Activated CD4-positive, alpha-beta memory T cell treated with anti-CD3 and anti-CD28 coated beads, Interleukin-2, amount 10 ng/mL, durations not matched to agents 7 days and 5 days (primary cell): ENCODE measurements around the gene USH2A. TPM values are rescaled to one million over a fixed set of nuclear protein-coding genes. Genes with fewer than 3 reads are reported as not detected.

Experiments
- CTCF ChIA-PET: fragments of 350-600 bp; sonication (Branson Sonifier 250); formaldehyde crosslinking; loops from one replicate; lab custom pipeline; 2021; ENCODE audit warnings: antibody characterized with exemption, inconsistent platforms; lab: Charles Lee
- POLR2A ChIA-PET: fragments of 350-600 bp; sonication (Branson Sonifier 250); formaldehyde crosslinking; loops from one replicate; lab custom pipeline; 2021; ENCODE audit warnings: antibody characterized with exemption; lab: Charles Lee
- DNase-seq: peaks from one replicate; pipeline ENCODE4 v3.0.0-alpha.2; 2020
- H3K27ac Mint-ChIP-seq: one replicate; pipeline ENCODE4 v1.8.0; 2021; ENCODE audit warnings: mild to moderate bottlenecking, mixed read lengths
- H3K27me3 Mint-ChIP-seq: one replicate; pipeline ENCODE4 v1.8.0; 2021; ENCODE audit warnings: mixed read lengths
- H3K36me3 Mint-ChIP-seq: one replicate; pipeline ENCODE4 v1.8.0; 2021; ENCODE audit warnings: low read depth, mixed read lengths
- H3K4me1 Mint-ChIP-seq: one replicate; pipeline ENCODE4 v1.8.0; 2021; ENCODE audit warnings: mixed read lengths
- H3K4me3 Mint-ChIP-seq: one replicate; pipeline ENCODE4 v1.8.0; 2021; ENCODE audit warnings: mild to moderate bottlenecking, mixed read lengths
- H3K9me3 Mint-ChIP-seq: one replicate; pipeline ENCODE4 v1.8.0; 2021; ENCODE audit warnings: mixed read lengths
- total RNA-seq, 2 experiments: library from RNA; stranded (reverse); gene quantifications; one replicate each; pipeline ENCODE4 v1.2.3, GENCODE V29; 2021

USH2A gene
- total RNA-seq, 2 experiments from 2014 or later: not detected

- Mint-ChIP-seq H3K4me1 (no peaks in the 10 kb centered on the region), H3K9me3 (no peaks in the 10 kb centered on the region), H3K27me3 (no peaks in the 10 kb centered on the region), H3K36me3 (no peaks in the 10 kb centered on the region), H3K4me3 (no peak overlapping the region), H3K27ac (no peak overlapping the region)
- ChIA-PET POLR2A (no interaction called here), CTCF (no interaction called here)
- DNase-seq: no peak
Measured at GRCh38 chr1:216200941-216201340, 222.3 kb downstream of the USH2A start.

- Mint-ChIP-seq H3K4me3 (no peak overlapping the region), H3K9me3 (peaks cover 3% of the 10 kb centered on the region), H3K4me1 (no peaks in the 10 kb centered on the region), H3K27me3 (no peaks in the 10 kb centered on the region), H3K36me3 (no peaks in the 10 kb centered on the region), H3K27ac (no peak overlapping the region)
- no peak for DNase-seq
- ChIA-PET POLR2A (no interaction called here), CTCF (no interaction called here)
Measured at GRCh38 chr1:216194721-216195120, 228.5 kb downstream of the USH2A start.

GRCh38 chr1:216193839-216194443 lies 229.3 kb downstream of the USH2A start:
- ChIA-PET POLR2A (no interaction called here), CTCF (no interaction called here)
- DNase-seq: no peak
- Mint-ChIP-seq H3K9me3 (peaks cover 3% of the 10 kb centered on the region), H3K4me1 (no peaks in the 10 kb centered on the region), H3K27me3 (no peaks in the 10 kb centered on the region), H3K27ac (no peak overlapping the region), H3K4me3 (no peak overlapping the region), H3K36me3 (no peaks in the 10 kb centered on the region)

- POLR2A ChIA-PET: no interaction called here
- Mint-ChIP-seq H3K4me1 (no peaks in the 10 kb centered on the region), H3K36me3 (no peaks in the 10 kb centered on the region)
Measured at GRCh38 chr1:216190438-216190837, 232.8 kb downstream of the USH2A start.

GRCh38 chr1:216186816-216187215 lies 236.4 kb downstream of the USH2A start:
- peaks cover 3% of the 10 kb centered on the region for H3K9me3 Mint-ChIP-seq
- H3K4me3 Mint-ChIP-seq: no peak overlapping the region
- H3K27me3 Mint-ChIP-seq: no peaks in the 10 kb centered on the region
- no peak overlapping the region for H3K27ac Mint-ChIP-seq
- ChIA-PET CTCF (no interaction called here), POLR2A (no interaction called here)
- no peaks in the 10 kb centered on the region for H3K36me3 Mint-ChIP-seq
- no peaks in the 10 kb centered on the region for H3K4me1 Mint-ChIP-seq
- DNase-seq: no peak

More at GRCh38 chr1:216190438-216190837, 232.8 kb downstream of the USH2A start:
- Mint-ChIP-seq H3K9me3 (peaks cover 5% of the 10 kb centered on the region), H3K27ac (no peak overlapping the region), H3K27me3 (no peaks in the 10 kb centered on the region), H3K4me3 (no peak overlapping the region)
- CTCF ChIA-PET: no interaction called here
- DNase-seq: no peak

- H3K4me1 Mint-ChIP-seq: no peaks in the 10 kb centered on the region
- DNase-seq: no peak
- H3K4me3 Mint-ChIP-seq: no peak overlapping the region
- no peak overlapping the region for H3K27ac Mint-ChIP-seq
- H3K27me3 Mint-ChIP-seq: no peaks in the 10 kb centered on the region
- H3K9me3 Mint-ChIP-seq: peaks cover 3% of the 10 kb centered on the region
- no peaks in the 10 kb centered on the region for H3K36me3 Mint-ChIP-seq
- ChIA-PET POLR2A (no interaction called here), CTCF (no interaction called here)
Measured at GRCh38 chr1:216186141-216186540, 237.1 kb downstream of the USH2A start.

- POLR2A ChIA-PET: no interaction called here
- H3K36me3 Mint-ChIP-seq: no peaks in the 10 kb centered on the region
- no peak for DNase-seq
- CTCF ChIA-PET: no interaction called here
- no peak overlapping the region for H3K27ac Mint-ChIP-seq
- H3K4me3 Mint-ChIP-seq: no peak overlapping the region
- no peaks in the 10 kb centered on the region for H3K27me3 Mint-ChIP-seq
- H3K9me3 Mint-ChIP-seq: peaks cover 3% of the 10 kb centered on the region
- H3K4me1 Mint-ChIP-seq: no peaks in the 10 kb centered on the region
Measured at GRCh38 chr1:216184126-216184680, 239.0 kb downstream of the USH2A start.

- Mint-ChIP-seq H3K36me3 (no peaks in the 10 kb centered on the region), H3K27ac (no peak overlapping the region), H3K27me3 (no peaks in the 10 kb centered on the region), H3K4me3 (no peak overlapping the region), H3K9me3 (peaks cover 3% of the 10 kb centered on the region), H3K4me1 (no peaks in the 10 kb centered on the region)
- ChIA-PET CTCF (no interaction called here), POLR2A (no interaction called here)
- no peak for DNase-seq
Measured at GRCh38 chr1:216183454-216183853, 239.8 kb downstream of the USH2A start.

- Mint-ChIP-seq H3K4me1 (no peaks in the 10 kb centered on the region), H3K36me3 (no peaks in the 10 kb centered on the region), H3K4me3 (no peak overlapping the region), H3K9me3 (peaks cover 3% of the 10 kb centered on the region), H3K27me3 (no peaks in the 10 kb centered on the region), H3K27ac (no peak overlapping the region)
- POLR2A ChIA-PET: no interaction called here
- CTCF ChIA-PET: no interaction called here
- DNase-seq: no peak
Measured at GRCh38 chr1:216183007-216183406, 240.2 kb downstream of the USH2A start.

- H3K4me1 Mint-ChIP-seq: no peaks in the 10 kb centered on the region
- POLR2A ChIA-PET: no interaction called here
- H3K4me3 Mint-ChIP-seq: no peak overlapping the region
- H3K27me3 Mint-ChIP-seq: no peaks in the 10 kb centered on the region
- H3K36me3 Mint-ChIP-seq: no peaks in the 10 kb centered on the region
- H3K9me3 Mint-ChIP-seq: peaks cover under 1% of the 10 kb centered on the region
- CTCF ChIA-PET: no interaction called here
- no peak overlapping the region for H3K27ac Mint-ChIP-seq
- DNase-seq: no peak
Measured at GRCh38 chr1:216181590-216181989, 241.7 kb downstream of the USH2A start.

GRCh38 chr1:216178281-216178680 lies 245.0 kb downstream of the USH2A start:
- ChIA-PET POLR2A (no interaction called here), CTCF (no interaction called here)
- Mint-ChIP-seq H3K27ac (no peak overlapping the region), H3K27me3 (no peaks in the 10 kb centered on the region), H3K9me3 (no peaks in the 10 kb centered on the region), H3K4me3 (no peak overlapping the region), H3K4me1 (no peaks in the 10 kb centered on the region), H3K36me3 (no peaks in the 10 kb centered on the region)
- DNase-seq: no peak

GRCh38 chr1:216176970-216177369 lies 246.3 kb downstream of the USH2A start:
- no peaks in the 10 kb centered on the region for H3K4me1 Mint-ChIP-seq
- H3K36me3 Mint-ChIP-seq: no peaks in the 10 kb centered on the region
- ChIA-PET CTCF (no interaction called here), POLR2A (no interaction called here)
- no peak overlapping the region for H3K27ac Mint-ChIP-seq
- no peaks in the 10 kb centered on the region for H3K27me3 Mint-ChIP-seq
- no peak for DNase-seq
- no peak overlapping the region for H3K4me3 Mint-ChIP-seq
- H3K9me3 Mint-ChIP-seq: no peaks in the 10 kb centered on the region

- ChIA-PET CTCF (no interaction called here), POLR2A (no interaction called here)
- Mint-ChIP-seq H3K4me1 (no peaks in the 10 kb centered on the region), H3K27me3 (no peaks in the 10 kb centered on the region), H3K4me3 (no peak overlapping the region), H3K27ac (no peak overlapping the region), H3K9me3 (no peaks in the 10 kb centered on the region), H3K36me3 (no peaks in the 10 kb centered on the region)
- no peak for DNase-seq
Measured at GRCh38 chr1:216175714-216176113, 247.5 kb downstream of the USH2A start.

- CTCF ChIA-PET: no interaction called here
Measured at GRCh38 chr1:216173376-216173995, 249.8 kb downstream of the USH2A start.

More at GRCh38 chr1:216173376-216173995, 249.8 kb downstream of the USH2A start:
- no peak overlapping the region for H3K27ac Mint-ChIP-seq
- no peak overlapping the region for H3K4me3 Mint-ChIP-seq
- no peaks in the 10 kb centered on the region for H3K36me3 Mint-ChIP-seq
- H3K9me3 Mint-ChIP-seq: peaks cover 5% of the 10 kb centered on the region
- no peaks in the 10 kb centered on the region for H3K4me1 Mint-ChIP-seq
- POLR2A ChIA-PET: no interaction called here
- no peaks in the 10 kb centered on the region for H3K27me3 Mint-ChIP-seq
- no peak for DNase-seq
